Measurements from ENCODE around the gene SARM1.

SARM1 gene

DNA sequence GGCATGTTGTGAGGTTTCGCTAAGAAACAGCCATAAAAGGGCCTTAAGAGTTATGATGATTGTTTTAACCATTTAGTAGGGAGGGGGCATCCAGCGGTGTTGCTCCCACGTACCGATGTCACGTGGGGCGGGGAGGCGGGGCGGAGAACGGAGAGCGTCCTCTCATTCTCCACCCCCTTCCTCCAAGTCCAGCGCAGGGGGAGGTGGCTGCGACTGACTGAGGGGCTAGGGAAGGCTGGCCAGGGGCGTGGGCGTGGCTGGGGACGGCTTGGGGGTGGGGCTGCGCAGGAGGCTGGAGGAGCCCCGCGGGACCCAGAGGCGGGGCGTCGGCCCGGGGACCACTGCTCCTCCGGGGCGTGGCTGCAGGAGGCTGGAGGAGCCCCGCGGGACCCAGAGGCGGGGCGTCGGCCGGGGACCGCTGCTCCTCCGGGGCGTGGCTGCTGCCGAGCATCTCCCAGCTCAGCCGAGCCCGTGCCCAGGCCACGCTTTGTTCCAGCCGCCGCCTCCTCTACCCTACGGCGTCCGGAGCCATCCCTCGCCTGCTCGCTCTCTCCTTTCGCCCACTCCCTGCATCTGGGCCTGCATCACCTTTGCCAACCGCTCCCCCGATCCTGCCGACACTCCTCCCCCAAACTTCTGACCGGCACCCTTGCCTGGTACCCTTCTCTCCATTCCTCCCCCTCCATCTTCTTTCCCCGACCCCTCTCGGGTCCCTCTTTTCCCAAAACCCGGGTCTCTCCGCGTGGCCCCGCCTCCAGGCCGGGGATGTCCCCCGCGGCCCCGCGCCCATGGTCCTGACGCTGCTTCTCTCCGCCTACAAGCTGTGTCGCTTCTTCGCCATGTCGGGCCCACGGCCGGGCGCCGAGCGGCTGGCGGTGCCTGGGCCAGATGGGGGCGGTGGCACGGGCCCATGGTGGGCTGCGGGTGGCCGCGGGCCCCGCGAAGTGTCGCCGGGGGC is at the start of gene SARM1:
TSS of gene SARM1 (plus strand) at position 450 of the 958 bp plus-strand sequence. CDS start at position 789, 339 bp downstream.
- Histone ChIP-seq H3K79me2 (ENCODE audit: low read length) (no peaks in the 10 kb centered on the region), H3K27me3 (replicated peaks; ENCODE audit: insufficient read depth, low read length) (no peaks in the 10 kb centered on the region), H3K4me2 (ENCODE audit: low read depth, low read length) (peak within 1 kb of the TSS; percentile 95), H3K9ac (ENCODE audit: low read length) (peak within 1 kb of the TSS; percentile 45), H3K27ac (ENCODE audit: low read length) (no peak within 1 kb of the TSS), H3K9me2 (replicated peaks; ENCODE audit: insufficient read depth, low read length) (no peaks in the 10 kb centered on the region), H3F3A (ENCODE audit: insufficient read depth, low read length) (peaks cover 15% of the 10 kb centered on the region), H3K9me3 (replicated peaks; ENCODE audit: insufficient read depth, low read length) (no peaks in the 10 kb centered on the region), H2AFZ (ENCODE audit: low read length) (peak within 1 kb of the TSS; percentile 88), H3K4me1 (ENCODE audit: low read length) (0 out of 2 replicates have a peak, but pooled peaks cover 4% of the 10 kb centered on the region), H4K20me1 (ENCODE audit: insufficient read depth, low read length) (no peaks in the 10 kb centered on the region), H3K36me3 (replicated peaks; ENCODE audit: insufficient read depth, low read length) (no peaks in the 10 kb centered on the region), H3K4me3 (ENCODE audit: low read length) (peak within 1 kb of the TSS; percentile 85)
- TF ChIP-seq, protein P1, sequence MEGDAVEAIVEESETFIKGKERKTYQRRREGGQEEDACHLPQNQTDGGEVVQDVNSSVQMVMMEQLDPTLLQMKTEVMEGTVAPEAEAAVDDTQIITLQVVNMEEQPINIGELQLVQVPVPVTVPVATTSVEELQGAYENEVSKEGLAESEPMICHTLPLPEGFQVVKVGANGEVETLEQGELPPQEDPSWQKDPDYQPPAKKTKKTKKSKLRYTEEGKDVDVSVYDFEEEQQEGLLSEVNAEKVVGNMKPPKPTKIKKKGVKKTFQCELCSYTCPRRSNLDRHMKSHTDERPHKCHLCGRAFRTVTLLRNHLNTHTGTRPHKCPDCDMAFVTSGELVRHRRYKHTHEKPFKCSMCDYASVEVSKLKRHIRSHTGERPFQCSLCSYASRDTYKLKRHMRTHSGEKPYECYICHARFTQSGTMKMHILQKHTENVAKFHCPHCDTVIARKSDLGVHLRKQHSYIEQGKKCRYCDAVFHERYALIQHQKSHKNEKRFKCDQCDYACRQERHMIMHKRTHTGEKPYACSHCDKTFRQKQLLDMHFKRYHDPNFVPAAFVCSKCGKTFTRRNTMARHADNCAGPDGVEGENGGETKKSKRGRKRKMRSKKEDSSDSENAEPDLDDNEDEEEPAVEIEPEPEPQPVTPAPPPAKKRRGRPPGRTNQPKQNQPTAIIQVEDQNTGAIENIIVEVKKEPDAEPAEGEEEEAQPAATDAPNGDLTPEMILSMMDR (IDR thresholded peaks at IDR 0.05; ENCODE audit: low read length): no peak
- TF ChIP-seq EZH2phosphoT487 (IDR thresholded peaks at IDR 0.05; ENCODE audit: low read length) (no peak), EZH2 (optimal IDR thresholded peaks at IDR 0.05; ENCODE audit: low read depth, low read length) (no peak)
- peak; percentile 78 for DNase-seq

DNA sequence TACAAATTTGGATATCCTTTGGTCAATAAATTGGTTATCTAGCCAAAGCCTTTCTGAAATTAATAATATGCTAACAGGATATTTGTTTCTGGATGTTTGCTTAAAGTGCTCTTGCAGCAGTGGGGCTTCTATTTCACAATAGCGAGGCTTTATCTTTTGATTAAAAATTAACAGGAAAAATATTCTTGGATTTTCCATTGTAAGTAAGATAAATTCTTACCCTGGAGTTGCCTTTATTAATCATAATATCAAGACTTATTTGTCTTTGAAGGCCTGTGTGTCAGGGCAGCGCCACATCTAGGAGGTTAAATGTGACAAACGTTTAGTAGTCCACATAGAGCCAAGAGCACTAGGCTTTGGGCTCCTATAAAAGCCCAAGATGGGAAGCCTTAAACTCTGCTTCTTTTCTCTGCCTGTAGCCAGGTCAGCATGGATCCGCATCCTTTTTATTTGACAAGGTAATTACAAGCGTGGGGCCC is 47.2 kb upstream of the SARM1 start:
- TF ChIP-seq, protein P1 (IDR thresholded peaks at IDR 0.05; ENCODE audit: low read length): no peak
- TF ChIP-seq EZH2phosphoT487 (IDR thresholded peaks at IDR 0.05; ENCODE audit: low read length) (no peak), EZH2 (optimal IDR thresholded peaks at IDR 0.05; ENCODE audit: low read depth, low read length) (no peak)

DNA sequence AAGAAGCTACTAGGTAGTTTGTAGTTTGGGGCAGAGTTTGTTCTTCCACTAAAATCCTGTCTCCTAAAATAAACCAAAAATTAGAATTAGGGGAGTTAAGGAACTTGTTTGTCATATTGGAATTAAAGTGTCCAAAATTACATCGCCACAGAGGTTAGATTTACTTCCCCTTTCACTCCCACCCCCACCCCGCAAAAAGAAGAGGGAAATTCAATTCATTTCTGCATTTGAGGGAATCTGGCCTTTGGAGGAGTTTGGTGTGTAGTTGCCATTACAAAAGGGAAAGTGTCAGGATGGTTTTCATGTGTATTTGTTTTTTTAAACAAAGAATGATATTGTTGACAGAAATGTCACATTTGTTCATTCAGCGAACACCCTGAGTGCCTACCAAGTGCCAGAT is 46.7 kb upstream of the SARM1 start:
- H3K4me1 ChIP-seq (ENCODE audit: low read length): no peaks in the 10 kb centered on the region; the same call in 1 of the 2 replicates
- TF ChIP-seq EZH2 (optimal IDR thresholded peaks at IDR 0.05; ENCODE audit: low read depth, low read length) (no peak), EZH2phosphoT487 (IDR thresholded peaks at IDR 0.05; ENCODE audit: low read length) (no peak)
- TF ChIP-seq, protein P1 (IDR thresholded peaks at IDR 0.05; ENCODE audit: low read length): no peak
- no peaks in the 10 kb centered on the region for H4K20me1 ChIP-seq (ENCODE audit: insufficient read depth, low read length)
- H3K9me3 ChIP-seq (replicated peaks; ENCODE audit: insufficient read depth, low read length): no peaks in the 10 kb centered on the region
- no peak overlapping the region for H2AFZ ChIP-seq (ENCODE audit: low read length)
- no peak overlapping the region for H3K9ac ChIP-seq (ENCODE audit: low read length)
- H3K4me3 ChIP-seq (ENCODE audit: low read length): no peak overlapping the region
- peaks cover 4% of the 10 kb centered on the region; the same call in 1 of the 2 replicates for H3K36me3 ChIP-seq (replicated peaks; ENCODE audit: insufficient read depth, low read length)
- no peak overlapping the region for H3K27ac ChIP-seq (ENCODE audit: low read length)
- H3F3A ChIP-seq (ENCODE audit: insufficient read depth, low read length): peaks cover 4% of the 10 kb centered on the region; the same call in 1 of the 2 replicates
- no peaks in the 10 kb centered on the region for H3K9me2 ChIP-seq (replicated peaks; ENCODE audit: insufficient read depth, low read length)
- no peak overlapping the region for H3K4me2 ChIP-seq (ENCODE audit: low read depth, low read length)
- DNase-seq: no peak
- no peaks in the 10 kb centered on the region for H3K27me3 ChIP-seq (replicated peaks; ENCODE audit: insufficient read depth, low read length)
- H3K79me2 ChIP-seq (ENCODE audit: low read length): peaks cover 71% of the 10 kb centered on the region

More for the DNA sequence above, 47.2 kb upstream of the SARM1 start:
- H4K20me1 ChIP-seq (ENCODE audit: insufficient read depth, low read length): no peaks in the 10 kb centered on the region
- H3K4me3 ChIP-seq (ENCODE audit: low read length): no peak overlapping the region
- H3K4me2 ChIP-seq (ENCODE audit: low read depth, low read length): no peak overlapping the region
- no peaks in the 10 kb centered on the region for H3K27me3 ChIP-seq (replicated peaks; ENCODE audit: insufficient read depth, low read length)
- no peaks in the 10 kb centered on the region for H3K9me2 ChIP-seq (replicated peaks; ENCODE audit: insufficient read depth, low read length)
- no peak for DNase-seq
- peaks cover 4% of the 10 kb centered on the region; the same call in 1 of the 2 replicates for H3F3A ChIP-seq (ENCODE audit: insufficient read depth, low read length)
- H3K9ac ChIP-seq (ENCODE audit: low read length): no peak overlapping the region
- H3K36me3 ChIP-seq (replicated peaks; ENCODE audit: insufficient read depth, low read length): peaks cover 4% of the 10 kb centered on the region; the same call in 1 of the 2 replicates
- no peak overlapping the region for H3K27ac ChIP-seq (ENCODE audit: low read length)
- H3K79me2 ChIP-seq (ENCODE audit: low read length): peaks cover 76% of the 10 kb centered on the region
- H3K4me1 ChIP-seq (ENCODE audit: low read length): no peaks in the 10 kb centered on the region; the same call in 1 of the 2 replicates
- H2AFZ ChIP-seq (ENCODE audit: low read length): no peak overlapping the region
- no peaks in the 10 kb centered on the region for H3K9me3 ChIP-seq (replicated peaks; ENCODE audit: insufficient read depth, low read length)
